GM12891 (cell line): ENCODE data around the gene OR1E2.
"Not testable (repeated sequence)": the region's sequence is repeated elsewhere in the genome, so short reads cannot be mapped to it uniquely, and the experiment has no call there.

Experiments
- POLR2A ChIP-seq: IDR thresholded peaks from 2 replicates; pipeline ENCODE4 v1.6.1; 2011; ENCODE audit warnings: low read depth, low read length, control low read depth
- POLR2AphosphoS5 ChIP-seq: IDR thresholded peaks from 2 replicates; pipeline ENCODE4 v1.6.1; 2011; ENCODE audit warnings: low read depth, low read length, control low read depth
- POU2F2 ChIP-seq: IDR thresholded peaks from 2 replicates; pipeline ENCODE4 v1.6.1; 2011; ENCODE audit warnings: low read depth, mild to moderate bottlenecking, control low read depth, low read length, moderate library complexity
- TAF1 ChIP-seq: IDR thresholded peaks from 2 replicates; pipeline ENCODE4 v1.6.1; 2011; ENCODE audit warnings: low read depth, low read length, control low read depth

GRCh38 chr17:3403856-3404255 lies 29.8 kb downstream of the OR1E2 start:
- TF ChIP-seq TAF1, POLR2A, POLR2AphosphoS5, POU2F2: not testable (repeated sequence)
